Parathyroid adenoma (tissue), 2 donors: Measurements from ENCODE around the gene TMEM128.

Experiments
- H2AFZ ChIP-seq: fragments of 300-600 bp; sonication (generic); one replicate; pipeline ENCODE4 v1.7.0; 2017; ENCODE audit warnings: antibody characterized with exemption, mild to moderate bottlenecking
- H3K27ac ChIP-seq: fragments of 300-600 bp; sonication (generic); one replicate; pipeline ENCODE4 v1.7.0; 2017
- H3K27me3 ChIP-seq: fragments of 300-600 bp; sonication (generic); one replicate; pipeline ENCODE4 v1.7.0; 2017; ENCODE audit warnings: low read length; ENCODE audit not compliant: control insufficient read depth, insufficient read depth
- H3K36me3 ChIP-seq: fragments of 300-600 bp; sonication (generic); one replicate; pipeline ENCODE4 v1.7.0; 2017; ENCODE audit warnings: low read length; ENCODE audit not compliant: control insufficient read depth, insufficient read depth
- H3K4me1 ChIP-seq: fragments of 300-600 bp; sonication (generic); one replicate; pipeline ENCODE4 v1.7.0; 2017; ENCODE audit warnings: control low read depth
- H3K4me2 ChIP-seq: fragments of 300-600 bp; sonication (generic); one replicate; pipeline ENCODE4 v1.7.0; 2017; ENCODE audit warnings: low read length
- H3K4me3 ChIP-seq: fragments of 300-600 bp; sonication (generic); one replicate; pipeline ENCODE4 v1.7.0; 2017; ENCODE audit warnings: low read depth, low read length
- H3K79me2 ChIP-seq: fragments of 300-600 bp; sonication (generic); one replicate; pipeline ENCODE4 v1.7.0; 2017; ENCODE audit warnings: control low read depth
- H3K9ac ChIP-seq: fragments of 300-600 bp; sonication (generic); one replicate; pipeline ENCODE4 v1.7.0; 2017; ENCODE audit warnings: mild to moderate bottlenecking
- H3K9me3 ChIP-seq: fragments of 300-600 bp; sonication (generic); one replicate; pipeline ENCODE4 v1.7.0; 2017; ENCODE audit warnings: low read length; ENCODE audit not compliant: control insufficient read depth
- TF ChIP-seq, protein P1 (sequence below): fragments of 300-600 bp; sonication (generic); IDR thresholded peaks from one replicate; pipeline ENCODE4 v1.7.0; 2017; ENCODE audit warnings: antibody characterized with exemption, mild to moderate bottlenecking
- donor health status: primary hyperparathyroidism.

Gene TMEM128

DNA sequence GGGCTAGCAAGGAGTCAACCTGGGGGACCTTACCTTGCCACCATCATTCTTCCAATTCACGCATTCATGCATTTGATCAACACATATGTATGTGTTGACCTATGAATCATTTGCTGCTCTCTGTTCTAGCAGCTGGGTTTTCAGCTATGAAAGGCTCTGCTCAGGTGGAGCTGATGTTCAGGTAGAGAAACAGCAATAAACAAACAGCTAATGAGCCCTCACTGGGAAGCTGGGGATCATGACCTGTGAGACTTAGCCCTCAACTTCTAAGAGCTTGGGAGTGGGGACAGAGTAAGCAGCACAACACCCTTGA is 19.7 kb downstream of the TMEM128 start:
- Histone ChIP-seq H3K36me3 (no peaks in the 10 kb centered on the region), H2AFZ (no peak overlapping the region), H3K27ac (no peak overlapping the region), H3K79me2 (no peaks in the 10 kb centered on the region), H3K9me3 (no peaks in the 10 kb centered on the region), H3K9ac (no peak overlapping the region), H3K4me3 (no peak overlapping the region), H3K27me3 (no peaks in the 10 kb centered on the region), H3K4me2 (no peak overlapping the region), H3K4me1 (no peaks in the 10 kb centered on the region)
- TF ChIP-seq, protein P1, sequence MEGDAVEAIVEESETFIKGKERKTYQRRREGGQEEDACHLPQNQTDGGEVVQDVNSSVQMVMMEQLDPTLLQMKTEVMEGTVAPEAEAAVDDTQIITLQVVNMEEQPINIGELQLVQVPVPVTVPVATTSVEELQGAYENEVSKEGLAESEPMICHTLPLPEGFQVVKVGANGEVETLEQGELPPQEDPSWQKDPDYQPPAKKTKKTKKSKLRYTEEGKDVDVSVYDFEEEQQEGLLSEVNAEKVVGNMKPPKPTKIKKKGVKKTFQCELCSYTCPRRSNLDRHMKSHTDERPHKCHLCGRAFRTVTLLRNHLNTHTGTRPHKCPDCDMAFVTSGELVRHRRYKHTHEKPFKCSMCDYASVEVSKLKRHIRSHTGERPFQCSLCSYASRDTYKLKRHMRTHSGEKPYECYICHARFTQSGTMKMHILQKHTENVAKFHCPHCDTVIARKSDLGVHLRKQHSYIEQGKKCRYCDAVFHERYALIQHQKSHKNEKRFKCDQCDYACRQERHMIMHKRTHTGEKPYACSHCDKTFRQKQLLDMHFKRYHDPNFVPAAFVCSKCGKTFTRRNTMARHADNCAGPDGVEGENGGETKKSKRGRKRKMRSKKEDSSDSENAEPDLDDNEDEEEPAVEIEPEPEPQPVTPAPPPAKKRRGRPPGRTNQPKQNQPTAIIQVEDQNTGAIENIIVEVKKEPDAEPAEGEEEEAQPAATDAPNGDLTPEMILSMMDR = no peak

DNA sequence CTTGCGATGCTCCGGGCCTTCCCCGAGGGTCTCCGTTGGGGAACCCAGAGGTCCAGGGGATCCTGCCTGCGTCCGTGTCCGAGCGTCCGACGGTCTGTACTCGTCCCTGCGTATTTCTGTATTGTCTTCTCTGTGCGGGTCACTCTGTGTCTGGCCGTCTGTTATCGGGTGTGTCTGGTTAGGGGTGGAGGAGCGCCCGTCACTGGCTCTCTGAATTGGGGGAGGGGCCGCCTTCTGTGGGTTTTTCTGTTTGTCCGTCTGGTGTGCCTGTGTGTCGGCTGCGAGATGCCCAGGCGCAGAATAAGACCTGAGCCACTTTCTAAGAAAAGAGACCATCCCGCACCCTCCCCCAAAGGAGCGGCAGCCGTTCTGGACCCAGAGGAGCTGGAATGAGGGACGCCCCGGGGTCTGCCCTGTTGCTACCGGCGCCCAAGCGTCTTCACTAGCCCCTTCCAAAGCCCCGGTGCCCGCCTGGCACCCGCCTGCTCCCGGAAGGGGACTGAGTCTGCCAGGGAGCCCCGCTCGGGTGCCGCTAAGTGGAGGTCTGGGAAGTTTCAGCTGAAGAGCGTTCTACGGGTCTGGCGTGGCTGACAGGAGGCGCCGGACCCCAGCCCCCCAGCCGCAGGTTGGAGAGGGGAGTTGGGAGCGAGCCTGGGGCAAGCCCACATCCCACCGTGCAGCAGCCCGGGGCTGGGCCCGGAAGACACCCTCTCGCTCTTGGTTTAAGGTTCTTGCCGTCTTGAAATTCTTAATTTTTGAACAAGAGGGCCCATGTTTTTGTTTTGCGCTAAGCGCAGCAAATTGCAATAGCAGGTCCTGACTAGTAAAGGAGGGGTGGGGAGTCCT is 20.3 kb downstream of the TMEM128 start:
- Histone ChIP-seq H3K27ac (no peak overlapping the region), H3K4me3 (no peak overlapping the region), H3K27me3 (no peaks in the 10 kb centered on the region), H3K4me2 (no peak overlapping the region), H3K4me1 (no peaks in the 10 kb centered on the region), H3K79me2 (no peaks in the 10 kb centered on the region), H3K9ac (no peak overlapping the region), H2AFZ (no peak overlapping the region), H3K36me3 (no peaks in the 10 kb centered on the region), H3K9me3 (no peaks in the 10 kb centered on the region)
- TF ChIP-seq, protein P1 = no peak

DNA sequence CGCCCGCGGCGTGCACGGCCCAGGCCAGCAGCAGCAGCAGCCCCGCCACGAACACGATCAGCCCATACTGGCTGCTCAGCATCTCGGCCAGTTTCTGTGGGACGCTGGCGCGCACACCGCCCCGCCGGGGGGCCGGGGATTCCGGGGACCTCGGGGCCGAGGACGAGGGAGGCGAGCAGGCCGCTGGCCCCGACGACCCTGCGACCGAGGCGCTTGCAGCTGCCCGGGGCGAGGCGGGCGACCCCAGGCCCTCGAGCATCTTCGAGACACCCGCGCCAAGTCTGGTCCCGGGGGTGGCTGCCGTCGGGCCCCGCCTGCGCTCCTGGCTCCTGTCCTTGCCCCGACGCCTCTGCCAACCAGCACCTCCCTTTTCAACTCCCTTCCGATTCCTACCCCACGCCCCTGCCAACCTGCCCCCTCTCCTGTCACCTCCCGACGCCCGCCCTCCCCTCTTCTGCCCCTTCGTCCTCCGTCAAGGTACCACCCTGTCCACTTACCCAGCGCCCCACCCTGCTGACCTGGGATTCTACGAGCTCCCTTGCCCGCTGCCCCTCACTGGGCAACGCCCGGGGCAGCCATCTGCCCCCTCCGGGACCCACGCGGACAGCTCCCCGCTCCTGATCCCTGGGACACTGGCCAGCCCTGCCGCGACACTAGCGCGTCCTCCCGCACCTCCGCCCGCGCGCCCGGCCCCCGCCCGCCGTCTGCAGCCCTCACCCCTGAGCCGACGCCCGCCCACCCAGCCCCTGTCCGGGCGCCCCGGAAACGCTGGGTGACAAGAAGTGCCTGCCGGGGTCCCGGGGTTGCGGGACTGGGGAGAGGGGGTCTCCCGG is 21.2 kb downstream of the TMEM128 start, which contains the start of gene OTOP1:
OTOP1 (minus strand) TSS at position 324 of the 833 bp plus-strand sequence; CDS start at position 259, 65 bp downstream.
- Histone ChIP-seq H3K9ac (no peak within 1 kb of the TSS), H2AFZ (no peak within 1 kb of the TSS), H3K27ac (no peak within 1 kb of the TSS), H3K4me2 (no peak within 1 kb of the TSS), H3K36me3 (no peaks in the 10 kb centered on the region), H3K4me3 (no peak within 1 kb of the TSS), H3K79me2 (no peaks in the 10 kb centered on the region), H3K9me3 (no peaks in the 10 kb centered on the region), H3K4me1 (no peaks in the 10 kb centered on the region), H3K27me3 (no peaks in the 10 kb centered on the region)
- TF ChIP-seq, protein P1 = no peak

DNA sequence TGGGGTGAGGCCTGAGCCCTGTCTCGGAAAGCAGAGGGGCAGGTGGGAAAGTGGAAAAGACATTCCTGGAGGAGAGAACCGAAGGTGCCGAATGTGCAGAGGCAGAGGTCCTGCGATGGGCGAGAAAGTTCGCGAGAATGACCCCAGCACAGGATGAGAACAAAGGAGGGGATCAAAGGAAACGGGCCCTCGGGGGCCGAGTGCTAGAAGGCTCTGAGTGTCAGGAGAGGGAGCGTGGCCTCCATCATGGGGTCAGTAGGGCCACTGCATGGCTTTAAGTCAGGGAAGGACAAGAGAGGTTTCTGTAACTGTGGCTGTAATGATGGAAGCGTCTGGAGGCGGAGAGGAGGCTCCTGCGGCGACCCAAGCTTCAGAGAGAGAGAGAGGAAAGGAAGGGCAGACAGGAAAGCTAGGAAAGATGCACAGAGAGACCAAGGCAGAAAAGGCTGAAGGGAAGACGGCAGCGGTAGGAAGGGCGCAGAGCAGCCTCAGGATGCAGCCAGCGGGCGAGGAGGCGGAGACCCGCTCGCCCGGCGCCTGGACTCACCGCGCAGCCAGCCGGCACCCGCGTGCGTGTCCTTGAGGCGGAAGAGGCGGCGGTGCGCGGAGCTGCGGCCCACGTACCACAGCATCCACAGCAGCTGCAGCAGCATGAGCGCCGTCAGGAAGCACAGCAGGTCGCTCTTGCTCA is 22.0 kb downstream of the TMEM128 start:
- Histone ChIP-seq H3K9me3 (no peaks in the 10 kb centered on the region), H3K27ac (no peak overlapping the region), H3K4me2 (no peak overlapping the region), H3K9ac (no peak overlapping the region), H3K36me3 (no peaks in the 10 kb centered on the region), H3K79me2 (no peaks in the 10 kb centered on the region), H3K4me1 (no peaks in the 10 kb centered on the region), H3K27me3 (no peaks in the 10 kb centered on the region), H2AFZ (no peak overlapping the region), H3K4me3 (no peak overlapping the region)
- TF ChIP-seq, protein P1 = no peak
